ENCODE measurements around the gene SPP1.
"Not testable (repeated sequence)": the region's sequence is repeated elsewhere in the genome, so short reads cannot be mapped to it uniquely, and the experiment has no call there.

Gene SPP1

GRCh38 chr4:87986508-87986907 lies 11.0 kb downstream of the SPP1 start:
- no peak for DNase-seq (ENCODE audit: low read depth in 2 of 2, low spot score in 1 of 2)

- DNase-seq (ENCODE audit: low read depth in 2 of 2, low spot score in 1 of 2): no peak
Observed at GRCh38 chr4:87989765-87990164, 14.3 kb downstream of the SPP1 start.

GRCh38 chr4:87995435-87995834 lies 19.9 kb downstream of the SPP1 start:
- DNase-seq (ENCODE audit: low read depth in 2 of 2, low spot score in 1 of 2): no peak

GRCh38 chr4:87999191-87999691 lies 23.7 kb downstream of the SPP1 start:
- not testable (repeated sequence) for DNase-seq (ENCODE audit: low read depth in 2 of 2, low spot score in 1 of 2)

- no peak for DNase-seq (ENCODE audit: low read depth in 2 of 2, low spot score in 1 of 2)
Observed at GRCh38 chr4:88001871-88002270, 26.4 kb downstream of the SPP1 start.

- no peak for DNase-seq (ENCODE audit: low read depth in 2 of 2, low spot score in 1 of 2)
Observed at GRCh38 chr4:88002786-88003185, 27.3 kb downstream of the SPP1 start.

DNA sequence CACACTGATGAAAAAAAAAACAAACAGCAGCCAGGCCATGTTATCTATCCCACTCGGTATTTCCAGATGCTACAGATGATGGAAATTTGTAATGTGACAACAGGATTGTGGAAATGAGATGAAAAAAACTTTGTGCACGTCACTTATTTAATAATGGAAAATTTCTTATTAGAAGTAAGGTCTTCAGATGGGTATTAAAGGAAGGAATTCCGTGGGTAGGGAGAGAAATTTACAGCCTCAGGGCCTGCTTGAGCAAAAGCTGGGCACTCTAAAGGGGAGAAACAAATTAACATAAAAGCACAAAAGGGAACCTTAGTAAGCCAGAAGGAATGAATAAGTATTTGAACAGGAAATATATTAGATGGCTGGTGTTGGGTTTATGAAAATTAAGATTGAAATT lies 27.7 kb downstream of the SPP1 start:
- no peak for DNase-seq (ENCODE audit: low read depth in 2 of 2, low spot score in 1 of 2)

DNA sequence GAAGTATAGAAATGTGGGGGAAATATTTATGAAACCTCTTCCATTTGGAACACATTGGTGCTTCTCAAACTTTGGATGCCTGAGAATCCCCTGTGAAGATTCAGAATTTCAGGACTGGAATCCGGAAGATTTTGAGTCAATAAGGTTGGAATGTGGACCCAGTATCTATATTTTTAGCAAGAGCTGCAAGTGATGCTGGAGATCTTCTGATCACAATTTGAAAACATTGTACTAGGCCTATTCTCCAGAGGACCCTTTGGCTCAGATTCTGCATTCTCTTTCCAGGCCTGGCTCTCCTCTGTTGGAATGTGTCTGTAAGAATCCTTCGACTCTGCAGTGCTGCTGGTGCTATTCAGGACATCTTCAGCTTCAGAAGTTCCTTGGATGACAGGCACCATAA lies 29.6 kb downstream of the SPP1 start:
- no peak for DNase-seq (ENCODE audit: low read depth in 2 of 2, low spot score in 1 of 2)

GRCh38 chr4:88005946-88006345 lies 30.4 kb downstream of the SPP1 start:
- DNase-seq (ENCODE audit: low read depth in 2 of 2, low spot score in 1 of 2): no peak

DNA sequence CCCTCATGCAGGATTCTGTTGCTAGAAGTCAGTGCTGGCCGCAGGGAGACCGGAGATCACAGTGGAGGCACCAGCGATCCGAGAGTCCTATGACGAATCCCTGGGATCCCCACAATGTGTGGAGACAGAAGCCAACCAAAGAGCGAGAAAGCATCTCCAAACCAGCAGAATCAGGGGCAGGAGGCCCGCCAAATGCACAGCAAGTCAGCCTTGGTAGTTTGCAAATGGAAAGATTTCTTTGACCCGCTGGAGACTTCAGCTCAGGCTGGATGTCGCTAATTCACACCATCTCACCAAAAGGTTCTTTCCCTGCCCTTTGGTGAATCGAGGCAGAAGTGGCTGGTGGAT lies 31.4 kb downstream of the SPP1 start:
- DNase-seq (ENCODE audit: low read depth in 2 of 2, low spot score in 1 of 2): no peak

DNA sequence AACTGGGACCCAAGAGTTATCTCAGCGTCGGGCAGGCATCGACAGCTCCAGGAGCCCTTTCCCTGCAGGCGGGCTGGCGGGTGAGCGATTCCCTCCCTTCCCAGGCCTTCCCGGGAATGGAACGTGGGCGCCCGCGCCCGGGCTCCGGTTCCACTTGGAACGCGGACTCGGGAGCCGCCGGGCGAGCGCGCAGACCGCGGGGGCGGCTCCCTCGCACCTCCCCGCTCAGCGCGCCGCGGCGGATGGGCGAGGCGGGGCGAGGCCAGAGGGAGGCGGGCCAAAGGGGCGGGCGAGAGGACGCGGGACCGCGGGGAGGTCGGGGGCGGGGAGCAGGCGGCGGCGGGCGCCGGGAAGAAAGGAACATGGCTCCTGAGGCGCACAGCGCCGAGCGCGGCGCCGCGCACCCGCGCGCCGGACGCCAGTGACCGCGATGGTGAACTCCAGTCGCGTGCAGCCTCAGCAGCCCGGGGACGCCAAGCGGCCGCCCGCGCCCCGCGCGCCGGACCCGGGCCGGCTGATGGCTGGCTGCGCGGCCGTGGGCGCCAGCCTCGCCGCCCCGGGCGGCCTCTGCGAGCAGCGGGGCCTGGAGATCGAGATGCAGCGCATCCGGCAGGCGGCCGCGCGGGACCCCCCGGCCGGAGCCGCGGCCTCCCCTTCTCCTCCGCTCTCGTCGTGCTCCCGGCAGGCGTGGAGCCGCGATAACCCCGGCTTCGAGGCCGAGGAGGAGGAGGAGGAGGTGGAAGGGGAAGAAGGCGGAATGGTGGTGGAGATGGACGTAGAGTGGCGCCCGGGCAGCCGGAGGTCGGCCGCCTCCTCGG lies 32.0 kb downstream of the SPP1 start, which contains the start of gene PKD2:
PKD2 (plus strand) TSS at position 332 of the 818 bp plus-strand sequence; CDS start at position 431, 99 bp downstream.
- peak; percentile 33 to 46 for DNase-seq (ENCODE audit: low read depth in 2 of 2, low spot score in 1 of 2)

GRCh38 chr4:88008122-88008742 lies 32.7 kb downstream of the SPP1 start:
- no peak for DNase-seq (ENCODE audit: low read depth in 2 of 2, low spot score in 1 of 2)

- DNase-seq (ENCODE audit: low read depth in 2 of 2, low spot score in 1 of 2): no peak
Observed at GRCh38 chr4:88008743-88009171, 33.2 kb downstream of the SPP1 start.

- no peak for DNase-seq (ENCODE audit: low read depth in 2 of 2, low spot score in 1 of 2)
Observed at GRCh38 chr4:88009871-88010270, 34.4 kb downstream of the SPP1 start.

- DNase-seq (ENCODE audit: low read depth in 2 of 2, low spot score in 1 of 2): no peak
Observed at GRCh38 chr4:88010966-88011365, 35.5 kb downstream of the SPP1 start.

- DNase-seq (ENCODE audit: low read depth in 2 of 2, low spot score in 1 of 2): no peak
Observed at GRCh38 chr4:88012647-88013046, 37.1 kb downstream of the SPP1 start.

DNA sequence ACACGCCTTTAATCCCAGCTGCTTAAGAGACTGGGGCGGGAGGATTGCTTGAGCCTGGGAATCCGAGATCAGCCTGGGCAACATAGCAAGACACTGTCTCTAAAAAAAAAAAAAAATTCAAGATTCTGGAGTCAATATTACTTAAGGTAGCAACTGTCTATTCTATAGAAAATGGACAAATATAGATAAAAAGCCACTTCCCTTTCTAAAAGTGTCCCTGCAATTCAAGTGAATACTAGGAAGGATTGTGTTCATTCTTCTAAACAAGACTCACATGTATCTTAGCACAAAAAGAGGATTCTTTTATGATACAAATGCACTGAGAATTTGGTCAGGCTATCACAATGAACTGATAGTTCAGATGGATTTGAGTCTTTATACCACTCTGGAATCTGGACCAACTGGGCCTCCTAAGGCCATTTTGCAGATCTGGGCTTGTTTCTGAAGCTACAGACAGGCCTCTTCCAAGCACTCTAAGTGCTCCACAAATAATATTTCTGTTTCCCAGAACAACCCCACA lies 38.9 kb downstream of the SPP1 start:
- DNase-seq (ENCODE audit: low read depth in 2 of 2, low spot score in 1 of 2): no peak

DNA sequence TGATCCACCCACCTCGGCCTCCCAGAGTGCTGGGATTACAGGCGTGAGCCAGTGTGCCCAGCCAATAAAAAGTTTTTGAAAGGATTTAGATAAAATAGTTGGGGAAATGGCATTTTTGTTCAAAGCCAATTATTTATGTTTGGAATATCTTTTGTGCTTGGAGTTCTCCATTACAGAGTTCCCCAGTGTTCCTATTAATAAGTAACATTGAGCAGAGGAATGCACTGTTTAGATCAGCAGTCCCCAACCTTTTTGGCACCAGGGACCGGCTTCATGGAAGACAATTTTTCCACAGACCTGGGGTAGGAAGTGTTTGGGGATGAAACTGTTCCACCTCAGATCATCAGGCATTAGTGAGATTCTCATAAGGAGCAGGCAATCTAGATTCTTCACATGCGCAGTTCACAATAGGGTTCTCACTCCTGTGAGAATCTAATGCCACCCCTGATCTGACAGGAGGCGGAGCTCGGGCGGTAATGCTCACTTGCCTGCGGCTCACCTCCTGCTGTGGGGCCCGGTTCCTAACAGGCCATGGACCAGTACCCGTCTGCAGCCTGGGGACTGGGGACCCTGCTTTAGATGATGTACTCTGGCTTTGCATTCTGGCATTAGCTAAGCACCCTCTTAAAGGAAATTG lies 40.3 kb downstream of the SPP1 start:
- DNase-seq (ENCODE audit: low read depth in 2 of 2, low spot score in 1 of 2): no peak

DNA sequence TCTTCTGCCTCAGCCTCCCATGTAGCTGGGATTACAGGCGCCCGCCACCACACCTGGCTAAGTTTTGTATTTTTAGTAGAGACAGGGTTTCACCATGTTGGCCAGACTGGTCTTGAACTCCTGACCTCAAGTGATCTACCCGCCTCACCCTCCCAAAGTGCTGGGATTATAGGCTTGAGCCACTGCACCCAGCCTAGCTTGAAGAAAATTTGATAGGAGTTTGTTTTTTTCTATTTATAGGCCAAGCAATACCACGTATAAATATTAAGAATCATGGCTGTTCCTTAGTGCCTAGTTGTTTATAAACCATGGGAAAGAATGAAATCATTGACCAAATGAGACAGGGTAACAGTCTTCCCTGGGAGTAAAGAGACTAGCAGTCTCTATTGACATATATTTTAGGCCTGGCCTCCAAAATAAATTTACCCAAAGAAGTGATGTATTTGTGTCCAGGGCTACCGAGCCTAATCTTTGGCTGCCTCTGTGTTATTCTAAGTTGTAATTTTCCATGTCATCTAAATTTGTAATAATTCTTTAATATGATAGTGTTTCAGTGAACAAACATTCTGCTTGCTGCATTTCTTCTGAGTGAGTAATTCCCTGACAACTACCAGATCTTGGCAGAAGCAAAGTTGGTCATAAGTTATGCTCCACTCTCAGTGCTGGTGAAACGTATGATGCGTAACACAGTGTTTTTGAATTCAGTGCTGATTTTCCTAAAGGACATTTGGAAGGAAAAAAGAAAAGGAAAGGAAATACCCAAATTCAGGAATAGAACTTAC lies 42.2 kb downstream of the SPP1 start:
- no peak for DNase-seq (ENCODE audit: low read depth in 2 of 2, low spot score in 1 of 2)

- no peak for DNase-seq (ENCODE audit: low read depth in 2 of 2, low spot score in 1 of 2)
Observed at GRCh38 chr4:88018466-88018865, 43.0 kb downstream of the SPP1 start.

DNA sequence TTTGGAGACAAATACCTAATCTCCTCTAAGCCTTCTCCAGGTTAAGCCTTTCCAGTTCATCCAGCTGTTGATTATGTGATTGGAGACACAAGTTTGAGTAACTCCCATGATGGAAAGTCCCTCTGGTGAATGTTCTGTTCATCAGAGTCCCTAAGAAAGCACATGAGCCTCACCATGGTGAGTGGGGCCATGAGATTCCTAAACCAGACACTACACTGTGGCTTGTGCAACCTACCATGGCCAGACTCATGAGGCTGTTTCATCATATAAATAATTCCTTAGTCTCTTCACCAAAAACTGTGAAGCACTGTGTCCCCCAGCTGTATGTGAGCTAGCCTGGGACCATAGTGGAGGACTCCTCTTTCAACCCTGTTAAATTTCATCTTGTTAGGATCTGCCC lies 46.3 kb downstream of the SPP1 start:
- DNase-seq (ENCODE audit: low read depth in 2 of 2, low spot score in 1 of 2): no peak
